ENCODE data around the gene TTLL1.
"Not testable (repeated sequence)": the region's sequence is repeated elsewhere in the genome, so short reads cannot be mapped to it uniquely, and the experiment has no call there.

The TTLL1 gene

DNA sequence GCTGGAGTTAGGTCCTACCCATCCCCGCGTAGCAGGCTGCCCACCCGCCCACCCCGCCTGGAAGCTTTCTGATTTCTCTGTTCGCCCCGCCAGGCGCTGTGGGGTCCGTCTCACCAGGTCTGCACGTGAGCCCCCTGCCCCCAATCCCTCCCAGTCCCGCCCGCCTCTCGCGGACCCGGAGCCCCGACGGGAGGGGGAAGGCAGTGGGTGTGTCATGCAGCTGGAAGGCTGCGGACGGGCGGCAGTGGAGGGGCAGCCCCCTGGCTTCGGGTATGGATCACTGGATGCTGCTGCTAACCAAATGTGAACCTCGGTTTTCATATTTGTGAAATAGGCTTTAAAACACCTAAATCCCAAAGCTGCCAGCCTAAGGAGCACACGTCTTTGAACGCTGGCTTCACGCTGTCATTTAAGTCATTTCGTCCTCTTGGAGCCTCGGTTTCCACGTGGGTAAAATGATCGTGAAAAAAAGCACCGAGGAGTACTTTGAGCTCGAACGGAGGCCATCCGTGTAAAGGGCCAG, 20.8 kb upstream of the TTLL1 start:
- DNase-seq: no peak

DNA sequence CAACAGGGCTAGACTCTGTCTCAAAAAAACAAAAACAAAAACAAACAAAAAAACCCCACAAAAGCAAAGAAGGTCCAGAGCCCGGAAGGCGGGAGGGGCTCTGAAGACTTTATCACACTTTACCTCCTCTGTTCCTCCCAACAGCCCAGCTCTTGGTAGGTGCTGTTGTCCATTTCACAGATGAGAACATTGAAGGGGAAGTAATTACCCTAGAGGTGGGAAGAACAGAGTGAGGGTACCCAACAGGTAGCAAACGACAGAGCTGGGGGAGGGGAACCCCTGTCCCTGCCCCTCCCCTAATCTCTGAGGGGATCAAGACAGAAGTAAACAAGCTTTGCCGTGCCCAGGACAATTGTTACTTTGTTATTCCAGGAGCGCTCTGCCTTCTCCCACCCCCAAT, 20.3 kb upstream of the TTLL1 start:
- DNase-seq: no peak

DNA sequence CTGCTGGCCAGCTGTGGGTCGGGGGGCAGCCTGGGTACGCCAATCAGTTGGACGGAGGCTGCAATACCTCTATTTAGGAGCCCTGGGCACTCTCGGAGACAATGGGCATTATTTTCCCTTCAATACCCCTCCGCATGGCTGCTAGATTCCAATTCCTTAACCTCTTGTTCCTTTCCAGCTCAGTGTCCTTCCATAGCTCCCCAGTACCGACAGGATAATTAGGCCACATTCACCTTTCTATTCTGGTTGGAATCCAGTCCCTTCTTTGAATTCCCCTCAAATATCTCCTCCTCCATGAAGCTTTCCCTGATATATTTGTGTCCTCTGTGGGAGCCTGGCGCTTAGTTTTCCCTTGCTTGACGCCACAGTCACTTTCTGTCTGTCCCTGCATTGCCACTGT, 17.1 kb upstream of the TTLL1 start:
- DNase-seq: no peak

DNA sequence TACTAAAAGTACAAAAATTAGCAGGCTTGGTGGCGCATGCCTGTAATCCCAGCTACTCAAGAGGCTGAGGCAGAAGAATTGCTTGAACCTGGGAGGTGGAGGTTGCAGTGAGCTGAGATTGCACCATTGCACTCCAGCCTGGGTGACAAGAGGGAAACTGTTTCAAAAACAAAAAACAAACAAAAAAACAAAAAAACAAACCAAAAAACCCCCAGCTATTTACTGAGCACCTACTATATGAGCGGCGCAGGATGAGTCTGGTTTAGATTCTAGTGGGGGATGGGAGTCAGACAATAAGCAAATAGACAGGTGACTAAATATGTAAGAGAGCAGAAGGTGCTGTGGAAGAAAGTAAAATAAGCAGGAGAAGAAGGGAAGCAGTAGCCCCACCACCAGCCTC, 15.8 kb upstream of the TTLL1 start:
- DNase-seq: not testable (repeated sequence)

DNA sequence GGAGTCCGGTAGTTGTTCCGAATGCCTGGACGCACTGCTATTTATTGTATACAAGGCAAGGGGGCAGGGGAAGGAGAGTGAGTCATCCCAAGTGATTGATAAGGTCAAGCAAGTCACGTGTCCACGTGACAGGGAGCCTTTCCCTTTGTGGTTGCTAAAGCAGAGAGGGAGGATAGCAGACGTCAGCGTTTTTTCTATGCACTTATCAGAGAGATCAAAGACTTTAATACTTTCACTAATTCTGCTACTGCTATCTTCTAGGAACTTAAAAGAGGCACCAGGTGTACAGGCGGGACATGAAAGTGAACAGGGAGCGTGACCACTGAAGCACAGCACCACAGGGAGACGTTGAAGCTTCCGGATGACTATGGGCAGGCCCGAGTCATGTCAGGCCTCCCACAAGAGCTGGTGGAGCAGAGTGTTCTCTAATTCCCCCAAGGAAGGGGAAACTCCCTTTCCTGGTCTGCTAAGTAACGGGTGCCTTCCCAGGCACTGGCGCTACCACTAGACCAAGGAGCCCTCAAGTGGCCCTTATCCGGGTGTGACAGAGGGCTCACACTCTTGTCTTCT, 14.9 kb upstream of the TTLL1 start:
- not testable (repeated sequence) for DNase-seq

DNA sequence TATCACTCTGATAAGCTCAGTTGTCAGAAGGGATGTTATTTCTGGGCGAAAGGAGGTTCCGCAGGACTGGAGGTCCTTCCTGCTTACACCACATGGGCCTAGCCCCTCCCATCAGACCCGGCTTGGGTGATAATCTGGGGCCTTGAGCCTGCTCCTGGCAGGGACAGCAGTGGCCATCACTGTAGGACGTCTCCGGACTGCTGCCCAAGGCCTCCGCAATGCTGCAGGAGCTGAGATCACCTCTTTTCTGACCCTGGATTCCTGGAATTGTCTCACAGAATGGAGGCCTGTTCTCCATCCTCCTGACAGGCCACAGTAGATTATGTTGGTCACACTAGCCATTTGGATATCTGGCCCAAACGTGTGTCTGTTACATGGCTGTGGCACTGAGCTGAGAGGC, 12.1 kb upstream of the TTLL1 start:
- no peak for DNase-seq

DNA sequence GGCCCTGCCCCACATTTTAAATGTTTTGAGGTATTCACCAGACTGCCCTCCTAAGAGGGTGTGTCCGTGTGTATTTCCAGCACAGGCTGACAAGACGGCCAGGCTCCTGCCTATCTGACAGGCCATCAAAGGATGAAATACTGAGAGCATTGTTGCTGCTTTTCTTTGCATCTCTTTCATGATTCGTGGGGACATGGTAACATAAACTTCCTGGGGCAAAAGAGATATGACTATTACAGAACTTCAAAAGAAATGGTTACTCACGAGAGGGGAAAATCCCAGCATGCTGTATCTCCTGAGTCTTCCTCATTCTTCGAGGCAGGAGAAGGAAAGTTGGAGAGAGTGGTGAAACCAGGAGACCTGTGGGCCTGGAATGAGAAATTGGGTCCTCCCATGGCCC, 11.0 kb upstream of the TTLL1 start:
- no peak for DNase-seq

DNA sequence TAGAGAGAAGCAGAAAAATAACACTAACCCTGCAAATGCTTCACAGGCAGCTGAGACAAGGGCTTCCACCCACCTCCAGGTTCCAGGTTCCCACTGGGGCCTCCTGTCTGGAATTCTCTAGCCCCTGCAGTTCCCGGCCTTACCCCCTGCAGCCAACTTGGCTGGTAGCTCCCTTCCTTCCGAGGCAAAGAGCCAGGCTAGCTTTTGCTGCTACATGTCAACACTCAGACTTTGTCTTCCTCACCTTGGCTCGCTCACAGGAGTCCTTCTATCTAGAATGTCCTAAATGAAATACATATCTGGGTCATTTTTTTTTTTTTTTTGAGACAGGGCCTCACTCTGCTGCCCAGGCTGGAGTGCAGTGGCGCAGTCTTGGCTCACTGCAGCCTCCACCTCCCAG, 9.9 kb upstream of the TTLL1 start:
- DNase-seq: no peak

DNA sequence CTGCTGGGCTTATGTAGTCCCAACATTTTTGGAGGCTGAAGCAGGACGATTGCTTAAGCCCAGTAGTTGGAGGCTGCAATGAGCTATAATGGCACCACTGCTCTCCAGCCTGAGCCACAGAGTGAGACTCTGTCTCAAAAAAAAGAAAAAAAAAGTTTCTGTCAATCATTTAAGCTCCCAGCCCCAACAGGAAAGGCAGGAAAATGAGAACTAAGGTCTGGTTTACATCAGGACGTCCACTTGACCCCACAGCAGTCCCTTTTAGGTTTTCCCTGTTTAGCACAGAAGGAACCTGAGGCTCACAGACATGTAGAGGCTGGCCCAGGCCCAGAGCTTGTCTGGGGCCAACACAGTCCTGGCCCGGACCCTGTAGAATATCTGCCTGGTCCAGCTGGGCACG, 9.2 kb upstream of the TTLL1 start:
- no peak for DNase-seq

DNA sequence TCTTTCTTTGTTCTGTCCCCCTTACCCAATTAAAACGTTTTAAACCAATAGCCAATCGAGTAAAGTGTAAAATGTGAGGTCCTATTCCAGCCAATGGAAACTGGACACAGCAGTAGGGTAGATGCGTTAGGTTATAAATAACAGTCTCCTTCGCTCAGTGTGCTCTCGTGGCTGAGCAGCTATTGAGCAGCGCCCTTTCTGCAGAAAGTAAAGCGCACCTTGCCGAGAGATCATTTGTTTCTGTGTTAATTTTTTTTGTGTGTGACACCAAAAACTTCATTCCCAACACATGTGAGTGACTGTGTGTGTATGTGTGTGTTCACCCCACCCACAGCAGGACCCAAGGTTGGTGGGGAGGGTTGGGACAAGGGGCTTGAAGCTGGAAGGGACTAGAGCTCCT, 7.2 kb upstream of the TTLL1 start:
- no peak for DNase-seq

DNA sequence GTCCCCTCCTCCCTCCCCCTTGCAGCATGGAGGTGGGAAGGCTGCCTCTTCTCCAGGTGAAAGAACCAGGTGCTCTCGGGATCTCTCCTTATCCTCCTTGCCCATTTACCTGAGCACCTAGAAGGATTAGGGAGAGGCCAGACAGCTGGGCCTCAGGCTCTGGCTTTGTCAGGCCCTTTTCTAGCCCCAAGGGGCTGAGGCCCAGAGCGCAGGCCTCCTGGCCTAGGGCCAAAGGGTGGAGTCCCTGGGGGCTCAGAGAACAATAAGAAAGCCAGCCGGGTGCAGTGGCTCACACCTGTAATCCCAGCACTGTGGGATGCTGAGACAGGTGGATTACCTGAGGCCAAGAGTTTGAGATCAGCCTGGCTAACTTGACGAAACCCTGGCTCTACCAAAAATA, 5.4 kb upstream of the TTLL1 start:
- no peak for DNase-seq

DNA sequence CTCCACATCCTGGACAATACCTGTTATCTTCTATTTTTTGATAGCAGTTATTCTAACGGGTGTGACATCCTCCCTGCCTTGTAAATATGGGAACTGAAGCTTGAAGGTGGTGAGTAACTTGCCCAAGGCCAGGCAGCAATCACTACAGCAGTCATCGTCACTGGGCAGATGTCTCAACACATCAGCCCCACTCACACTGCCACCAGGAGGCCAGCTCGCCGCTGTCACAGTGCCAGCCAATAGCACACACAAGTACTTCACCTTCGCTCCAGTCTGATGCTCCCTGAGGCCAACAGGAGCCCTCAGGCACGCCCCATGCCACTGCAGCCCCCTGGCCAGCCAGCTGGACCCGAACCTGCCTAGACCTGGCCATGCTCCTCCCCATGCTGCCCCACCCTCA, 4.9 kb upstream of the TTLL1 start:
- DNase-seq: peak; percentile 20

DNA sequence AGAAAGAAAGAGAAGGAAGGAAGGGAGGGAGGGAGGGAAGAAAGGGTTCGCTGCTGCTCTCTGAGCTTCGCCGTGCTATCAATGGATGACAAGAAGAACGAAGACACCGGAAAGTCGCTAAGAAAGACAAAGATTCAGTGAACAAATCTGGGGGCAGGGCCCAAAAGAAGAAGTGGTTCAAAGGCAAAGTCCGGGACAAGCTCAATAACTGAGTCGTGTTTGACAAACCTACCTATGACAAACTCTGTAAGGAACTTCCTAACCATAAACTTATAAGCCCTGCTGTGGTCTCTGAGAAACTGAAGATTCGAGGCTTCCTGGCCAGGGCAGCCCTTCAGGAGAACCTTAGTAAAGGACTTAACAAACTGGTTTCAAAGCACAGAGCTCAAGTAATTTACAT, 2.9 kb upstream of the TTLL1 start:
- no peak for DNase-seq

DNA sequence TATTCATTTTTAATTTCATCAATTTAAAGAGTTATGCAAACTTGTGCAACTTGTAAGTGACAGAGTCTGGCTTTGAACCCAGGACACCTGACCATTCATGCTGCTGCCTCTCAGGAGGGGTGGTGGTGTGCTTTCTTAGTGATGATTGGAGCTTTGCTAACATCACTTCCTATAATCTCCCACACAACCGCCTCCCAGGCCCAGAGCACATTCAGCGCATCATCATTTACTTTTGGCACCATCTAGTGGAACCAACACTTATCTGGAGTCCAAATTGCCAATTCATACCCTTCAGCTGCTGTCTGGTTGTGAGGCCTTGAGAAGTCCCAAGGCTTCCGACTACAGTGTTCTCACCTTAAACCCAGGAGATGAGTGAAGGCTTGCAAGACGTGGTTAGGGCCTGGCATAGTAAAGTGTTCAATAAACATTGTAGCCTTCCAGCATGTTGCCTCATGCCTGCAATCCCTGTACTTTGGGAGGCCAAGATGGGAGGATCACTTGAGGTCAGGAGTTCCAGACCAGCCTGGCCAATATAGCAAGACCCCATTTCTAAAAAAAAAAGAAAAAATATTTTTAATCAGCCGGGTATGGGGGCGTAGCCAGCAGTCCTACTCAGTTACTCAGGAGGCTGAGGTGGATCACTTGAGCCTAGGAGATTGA, 1.1 kb upstream of the TTLL1 start:
- peak; percentile 87 for DNase-seq

DNA sequence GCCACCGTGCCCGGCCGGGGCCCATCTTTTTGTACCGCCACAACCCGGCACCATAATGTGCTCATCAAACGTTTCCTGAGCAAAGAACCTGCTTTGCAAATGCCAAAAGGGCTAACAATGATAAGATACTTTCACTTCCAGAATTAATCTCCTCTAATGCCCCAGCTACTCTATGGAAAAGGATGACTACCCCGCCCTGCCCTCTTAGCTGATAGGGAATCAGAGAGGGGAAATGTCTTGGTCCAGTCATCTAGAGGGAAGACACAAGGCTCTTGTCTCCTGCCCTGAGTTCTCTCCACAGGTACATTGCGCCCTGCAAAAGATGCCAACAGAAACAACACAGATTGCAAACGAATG, 586 bp downstream of the TTLL1 start:
- no peak for DNase-seq

DNA sequence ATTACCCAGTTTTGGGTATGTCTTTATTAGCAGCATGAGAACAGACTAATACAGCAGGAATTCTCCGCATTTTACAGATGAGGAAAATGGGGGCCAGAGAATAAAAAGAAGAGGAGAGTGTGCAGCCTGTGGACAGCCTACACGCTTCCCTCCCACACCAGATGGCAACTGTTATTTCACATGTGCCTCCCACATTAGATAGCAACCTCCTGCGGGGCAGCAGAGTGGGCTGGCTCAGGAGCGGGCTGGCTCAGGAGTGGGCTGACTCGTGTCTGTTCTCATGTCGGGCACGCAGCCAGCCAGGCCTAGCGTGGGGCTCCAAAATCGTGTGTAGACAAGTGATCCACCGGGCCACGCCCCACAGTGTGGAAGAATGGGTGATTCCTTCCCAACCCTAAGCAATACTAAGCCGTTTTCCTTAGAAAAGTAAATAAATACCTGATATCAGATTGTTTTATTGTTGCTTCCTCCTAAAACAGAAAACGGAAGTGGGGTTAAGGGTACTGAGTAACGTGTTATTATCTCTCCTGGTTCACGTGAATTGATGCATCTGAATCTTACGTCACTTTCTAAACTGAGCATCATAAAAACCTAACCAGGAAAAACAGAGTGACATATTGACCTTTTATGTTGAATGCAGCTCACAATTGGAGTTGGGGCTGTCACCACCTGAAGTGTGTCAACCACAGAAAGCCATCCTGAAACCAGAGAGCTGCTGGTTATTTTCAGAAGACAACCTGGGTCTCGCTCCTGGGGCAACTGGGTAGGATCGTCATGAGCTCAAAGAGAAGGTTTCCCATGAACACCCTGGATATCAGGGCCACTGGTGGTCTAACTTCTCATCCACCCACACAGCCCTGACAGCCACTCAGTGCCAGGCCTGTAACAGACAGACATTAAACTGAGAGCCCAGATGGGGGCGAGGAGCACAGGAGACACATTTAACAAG, 3.3 kb downstream of the TTLL1 start:
- no peak for DNase-seq

DNA sequence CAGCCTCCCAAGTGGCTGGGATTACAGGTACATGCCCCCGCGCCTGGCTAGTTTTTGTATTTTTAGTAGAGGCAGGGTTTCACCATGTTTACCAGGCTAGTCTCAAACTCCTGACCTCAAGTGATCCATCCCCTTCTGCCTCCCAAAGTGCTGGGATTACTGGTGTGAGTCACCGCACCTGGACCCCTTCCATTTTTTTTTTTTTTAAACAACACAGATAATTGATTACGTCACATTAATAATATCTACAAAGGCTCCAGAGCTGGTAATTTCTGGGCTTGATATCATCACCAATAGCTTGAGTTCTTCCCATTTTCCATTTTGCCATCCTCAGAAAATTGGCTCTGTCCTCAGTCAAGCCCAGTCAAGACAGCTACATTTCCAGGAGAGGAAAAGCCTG, 7.2 kb downstream of the TTLL1 start:
- no peak for DNase-seq

DNA sequence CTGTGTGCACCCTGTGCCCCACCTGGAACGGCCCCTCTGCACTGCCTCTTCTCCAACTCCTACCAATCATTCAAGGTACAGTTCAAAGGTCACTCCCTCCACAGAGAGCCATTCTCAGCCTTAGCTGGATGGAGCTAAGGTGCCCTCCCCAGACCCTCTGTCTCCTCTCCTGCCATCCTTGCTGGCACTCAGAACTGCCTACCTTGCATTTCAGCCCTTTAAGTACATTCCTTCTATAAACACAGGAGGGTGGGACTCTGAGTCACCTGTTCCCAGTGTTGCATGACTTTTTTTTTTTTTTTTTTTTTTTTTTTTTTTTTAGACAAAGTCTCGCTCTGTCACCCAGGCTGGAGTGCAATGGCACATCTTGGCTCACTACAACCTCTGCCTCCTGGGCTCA, 8.6 kb downstream of the TTLL1 start:
- DNase-seq: no peak

DNA sequence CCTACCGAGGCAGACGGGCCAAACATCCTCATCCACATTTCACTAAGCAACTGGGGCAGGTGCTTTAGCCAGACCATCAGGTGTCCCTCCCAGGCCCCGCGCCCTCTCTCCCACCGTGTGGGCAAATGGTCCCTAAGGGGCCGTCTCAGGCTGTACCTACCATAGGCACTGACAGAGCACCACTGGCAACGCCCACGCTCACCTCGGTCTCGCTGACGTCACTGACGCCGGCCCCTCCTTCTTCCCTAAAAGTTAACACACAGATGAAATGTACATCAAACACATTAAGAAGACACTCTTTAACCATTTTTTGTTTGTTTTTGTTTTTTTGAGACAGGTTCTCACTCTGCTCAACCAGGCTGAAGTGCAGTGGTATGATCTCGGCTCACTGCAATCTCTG, 9.4 kb downstream of the TTLL1 start:
- no peak for DNase-seq

DNA sequence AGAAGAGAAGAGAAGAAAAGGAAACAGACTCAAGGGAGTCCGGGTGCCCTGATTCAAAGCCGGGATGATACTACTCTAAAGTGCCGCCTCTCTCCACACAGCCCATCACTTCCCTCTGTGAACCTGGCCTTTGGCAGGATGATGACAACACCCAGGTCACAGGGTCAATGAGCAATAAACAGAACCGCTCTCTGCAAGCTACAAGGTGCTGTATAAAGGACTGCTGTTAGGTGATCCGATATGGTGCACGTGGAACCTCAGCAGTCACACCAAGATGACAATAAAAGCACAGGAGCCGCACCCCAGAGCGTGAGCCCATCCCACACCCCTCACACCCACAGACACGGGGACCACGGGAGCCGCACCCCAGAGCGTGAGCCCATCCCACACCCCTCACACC, 10.7 kb downstream of the TTLL1 start:
- no peak for DNase-seq

DNA sequence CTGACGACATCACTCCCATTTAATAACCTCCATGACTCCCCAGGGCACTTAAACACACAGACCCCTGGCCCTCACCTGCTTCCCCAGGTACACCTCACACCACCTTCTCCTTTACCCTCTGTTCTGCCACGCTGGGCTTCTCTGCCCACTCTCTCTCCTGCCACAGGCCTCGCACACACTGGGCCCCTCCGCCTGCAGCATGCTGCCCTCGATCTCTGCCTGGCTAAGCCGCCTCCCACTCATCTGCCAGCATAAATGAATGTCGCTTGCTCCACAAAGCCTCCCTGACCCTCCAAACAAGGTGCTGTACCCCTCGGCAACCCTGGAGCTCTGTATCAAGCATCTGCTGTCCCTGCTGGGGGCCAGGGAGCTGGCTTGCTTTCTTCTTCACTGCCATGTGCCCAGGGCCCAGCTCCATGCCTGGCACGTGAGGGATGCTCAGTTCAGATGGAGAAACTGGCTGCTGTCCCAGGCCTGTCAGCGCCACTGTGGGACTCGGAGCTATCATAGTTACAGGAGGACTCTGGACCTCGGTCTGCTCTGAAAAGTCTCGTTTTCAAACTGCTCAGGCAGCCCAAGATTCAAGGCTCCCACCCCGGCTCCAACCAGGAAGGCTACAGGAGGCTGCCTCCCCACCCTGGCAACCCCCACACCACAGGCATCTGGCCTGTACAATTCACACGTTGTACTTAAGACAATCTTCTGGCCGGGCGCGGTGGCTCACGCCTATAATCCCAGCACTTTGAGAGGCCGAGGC, 11.9 kb downstream of the TTLL1 start:
- no peak for DNase-seq

DNA sequence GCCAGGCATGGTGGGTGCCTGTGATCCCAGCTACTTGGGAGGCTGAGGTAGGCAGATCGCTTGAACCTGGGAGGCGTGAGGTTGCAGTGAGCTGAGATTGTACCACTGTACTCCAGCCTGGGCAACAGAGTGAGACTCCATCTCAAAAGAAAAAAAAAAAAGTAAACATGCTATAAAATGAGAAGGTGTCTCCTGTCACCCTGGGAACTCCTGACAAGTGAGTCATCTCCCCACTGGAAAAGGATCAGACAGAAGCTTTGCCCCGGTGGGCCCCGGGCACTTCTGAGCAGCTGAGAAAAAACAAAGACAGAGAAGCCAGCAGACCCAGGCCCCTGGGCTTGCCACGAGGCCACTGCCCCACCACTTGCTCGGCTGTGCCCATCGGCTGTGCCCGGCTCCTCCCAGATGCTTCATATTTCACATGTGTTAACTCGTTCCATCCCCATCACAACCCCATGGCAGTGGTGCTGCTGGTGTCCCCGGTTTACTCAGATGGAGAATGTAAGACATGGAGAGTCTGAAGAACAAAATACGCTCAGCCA, 22.3 kb downstream of the TTLL1 start:
- DNase-seq: no peak

DNA sequence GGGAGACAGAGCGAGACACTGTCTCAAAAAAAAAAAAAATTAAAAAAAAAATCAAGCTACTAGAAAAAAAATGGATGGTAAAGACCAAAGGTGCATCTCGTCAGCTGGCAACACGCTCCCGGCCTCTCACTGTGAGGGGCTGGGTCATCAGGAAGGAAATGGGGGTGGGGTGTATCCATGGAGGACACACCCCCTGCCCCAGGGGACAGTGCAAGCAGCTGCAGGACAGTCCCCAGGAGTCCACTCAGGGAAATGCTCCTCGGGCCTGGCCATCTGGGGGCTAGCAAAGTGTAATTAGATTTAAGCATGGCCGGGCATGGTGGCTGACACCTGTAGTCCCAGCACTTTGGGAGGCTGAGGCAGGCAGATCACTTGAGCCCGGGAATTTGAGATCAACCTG, 23.1 kb downstream of the TTLL1 start:
- no peak for DNase-seq

Measured in COR-L47 (cell line).